PC-3 (cell line): Measurements from ENCODE around the gene SPDEF.

Experiments
- EZH2 ChIP-seq: fragments of 300-600 bp; sonication (generic); IDR thresholded peaks from one replicate; pipeline ENCODE4 v1.6.1; 2017; ENCODE audit warnings: antibody characterized with exemption, mild to moderate bottlenecking, low read length; ENCODE audit not compliant: unreplicated experiment
- EZH2phosphoT487 ChIP-seq: fragments of 300-600 bp; sonication (generic); IDR thresholded peaks from 2 replicates; pipeline ENCODE4 v1.6.1; 2018; ENCODE audit warnings: mild to moderate bottlenecking, antibody characterized with exemption, low read length, borderline replicate concordance
- TF ChIP-seq, protein P1 (sequence below): fragments of 300-600 bp; sonication (generic); conservative IDR thresholded peaks from 2 replicates; pipeline ENCODE4 v1.5.1; 2017; ENCODE audit warnings: antibody characterized with exemption, low read depth, mild to moderate bottlenecking, low read length

DNA sequence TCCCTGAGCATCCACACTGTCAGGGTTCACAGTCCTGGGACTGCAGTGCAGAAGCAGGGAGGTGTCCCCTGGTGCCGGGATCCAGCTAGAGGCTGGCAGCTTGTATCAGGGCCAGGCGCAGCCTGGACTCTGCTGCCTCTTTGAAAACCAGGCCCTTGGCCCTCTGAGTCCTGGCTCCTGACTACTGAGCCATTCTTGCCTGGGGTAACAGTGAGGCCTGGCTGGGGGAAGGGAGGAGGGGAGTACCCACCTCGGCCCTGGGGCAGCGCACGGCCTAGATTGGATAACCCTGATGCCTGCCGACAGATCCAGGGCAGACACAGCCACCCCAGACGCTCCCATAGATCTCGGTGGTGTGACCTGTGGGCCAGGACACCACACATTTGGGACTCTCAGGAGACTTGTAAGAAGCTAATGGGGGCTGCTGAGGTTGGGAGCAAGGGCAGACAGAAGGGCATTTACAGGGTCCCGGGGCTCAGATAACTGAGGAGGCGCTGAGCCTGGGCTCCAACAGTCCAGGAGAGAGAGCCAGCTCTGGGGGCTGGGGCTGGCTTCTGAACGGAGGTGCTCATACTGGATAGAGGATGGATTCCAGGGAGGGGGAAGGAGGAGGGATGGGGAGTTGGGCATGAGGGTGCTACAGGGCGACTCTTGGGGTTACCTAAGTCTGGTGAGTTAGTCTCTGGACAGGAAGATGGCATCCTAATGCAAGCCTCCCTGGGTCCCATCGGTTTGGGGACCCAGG lies 30.5 kb downstream of the SPDEF start:
- TF ChIP-seq, protein P1, sequence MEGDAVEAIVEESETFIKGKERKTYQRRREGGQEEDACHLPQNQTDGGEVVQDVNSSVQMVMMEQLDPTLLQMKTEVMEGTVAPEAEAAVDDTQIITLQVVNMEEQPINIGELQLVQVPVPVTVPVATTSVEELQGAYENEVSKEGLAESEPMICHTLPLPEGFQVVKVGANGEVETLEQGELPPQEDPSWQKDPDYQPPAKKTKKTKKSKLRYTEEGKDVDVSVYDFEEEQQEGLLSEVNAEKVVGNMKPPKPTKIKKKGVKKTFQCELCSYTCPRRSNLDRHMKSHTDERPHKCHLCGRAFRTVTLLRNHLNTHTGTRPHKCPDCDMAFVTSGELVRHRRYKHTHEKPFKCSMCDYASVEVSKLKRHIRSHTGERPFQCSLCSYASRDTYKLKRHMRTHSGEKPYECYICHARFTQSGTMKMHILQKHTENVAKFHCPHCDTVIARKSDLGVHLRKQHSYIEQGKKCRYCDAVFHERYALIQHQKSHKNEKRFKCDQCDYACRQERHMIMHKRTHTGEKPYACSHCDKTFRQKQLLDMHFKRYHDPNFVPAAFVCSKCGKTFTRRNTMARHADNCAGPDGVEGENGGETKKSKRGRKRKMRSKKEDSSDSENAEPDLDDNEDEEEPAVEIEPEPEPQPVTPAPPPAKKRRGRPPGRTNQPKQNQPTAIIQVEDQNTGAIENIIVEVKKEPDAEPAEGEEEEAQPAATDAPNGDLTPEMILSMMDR, result no peak
- TF ChIP-seq EZH2 (no peak), EZH2phosphoT487 (no peak)
